ENCODE results near the gene CFHR3.
"Not testable (repeated sequence)": the region's sequence is repeated elsewhere in the genome, so short reads cannot be mapped to it uniquely, and the experiment has no call there.

CFHR3 gene

GRCh38 chr1:196774603-196775002, at the start of gene CFHR3:
Gene CFHR3, plus strand, starts transcription at chr1:196774840. Its CDS starts 47 bp downstream, at chr1:196774887.
- DNase-seq, result no peak

GRCh38 chr1:196732526-196732925, 42.1 kb upstream of the CFHR3 start:
- no peak for DNase-seq

- no peak for DNase-seq
Measured at GRCh38 chr1:196733091-196733970, 41.3 kb upstream of the CFHR3 start.

GRCh38 chr1:196734006-196734405, 40.6 kb upstream of the CFHR3 start:
- DNase-seq, result no peak

- DNase-seq, result no peak
Measured at GRCh38 chr1:196734460-196734859, 40.2 kb upstream of the CFHR3 start.

- no peak for DNase-seq
Measured at GRCh38 chr1:196738730-196739129, 35.9 kb upstream of the CFHR3 start.

- DNase-seq, result not testable (repeated sequence)
Measured at GRCh38 chr1:196743244-196743643, 31.4 kb upstream of the CFHR3 start.

GRCh38 chr1:196765019-196765740, 9.5 kb upstream of the CFHR3 start:
- DNase-seq, result not testable (repeated sequence)

- not testable (repeated sequence) for DNase-seq
Measured at GRCh38 chr1:196769823-196770222, 4.8 kb upstream of the CFHR3 start.

GRCh38 chr1:196773713-196774112, 927 bp upstream of the CFHR3 start:
- no peak for DNase-seq

- no peak for DNase-seq
Measured at GRCh38 chr1:196774175-196774574, 465 bp upstream of the CFHR3 start.

- no peak for DNase-seq
Measured at GRCh38 chr1:196777603-196778002, 3.0 kb downstream of the CFHR3 start.

- no peak for DNase-seq
Measured at GRCh38 chr1:196779093-196779492, 4.5 kb downstream of the CFHR3 start.

- not testable (repeated sequence) for DNase-seq
Measured at GRCh38 chr1:196791252-196791651, 16.6 kb downstream of the CFHR3 start.

GRCh38 chr1:196794103-196794502, 19.5 kb downstream of the CFHR3 start:
- not testable (repeated sequence) for DNase-seq

- DNase-seq, result no peak
Measured at GRCh38 chr1:196797891-196798290, 23.3 kb downstream of the CFHR3 start.

GRCh38 chr1:196801920-196802319, 27.3 kb downstream of the CFHR3 start:
- DNase-seq, result not testable (repeated sequence)

GRCh38 chr1:196808529-196809235, 34.0 kb downstream of the CFHR3 start:
- DNase-seq, result no peak

GRCh38 chr1:196817442-196817841, 42.8 kb downstream of the CFHR3 start:
- not testable (repeated sequence) for DNase-seq

GRCh38 chr1:196819531-196819930, 44.9 kb downstream of the CFHR3 start, which contains the start of gene CFHR1:
Gene CFHR1, plus strand, starts transcription at chr1:196819731. Its CDS starts 114 bp downstream, at chr1:196819845.
- DNase-seq, result not testable (repeated sequence)

GRCh38 chr1:196827860-196828259, 53.2 kb downstream of the CFHR3 start:
- DNase-seq, result not testable (repeated sequence)

Measured in CD4-positive, alpha-beta T cell treated with Interleukin-6 for 4 hours (primary cell).